K562 (cell line): ENCODE data around the gene MRPL38. TPM values are rescaled to one million over a fixed set of nuclear protein-coding genes. Genes with fewer than 3 reads are reported as not detected.

ENCODE experiments used
- ELF1 ChIP-seq: fragments of 200-800 bp; sonication (Bioruptor generic); IDR thresholded peaks from 2 replicates; pipeline ENCODE4 v1.6.1; 2016; ENCODE audit warnings: missing genetic modification characterization, missing compliant biosample characterization
- HSF4 ChIP-seq: fragments of 250-450 bp; sonication (Bioruptor Pico); IDR thresholded peaks from 2 replicates; pipeline ENCODE4 v2.1.2; 2022; ENCODE audit warnings: mild to moderate bottlenecking, moderate library complexity, borderline replicate concordance
- KHSRP ChIP-seq: fragments of 450-650 bp; IDR thresholded peaks from 2 replicates; pipeline ENCODE4 v1.6.1; 2017
- MXI1 ChIP-seq: IDR thresholded peaks from 2 replicates; pipeline ENCODE4 v1.6.1; 2011; ENCODE audit warnings: low read depth, mild to moderate bottlenecking, improper control_type of control experiment, low read length
- ZBTB17 ChIP-seq: fragments of 450-650 bp; formaldehyde crosslinking; IDR thresholded peaks from 2 replicates; pipeline ENCODE4 v1.4.0; 2020; ENCODE audit warnings: mild to moderate bottlenecking
- ZNF175 ChIP-seq: fragments of 200-800 bp; sonication (Bioruptor generic); IDR thresholded peaks from 2 replicates; pipeline ENCODE4 v1.6.1; 2016; ENCODE audit warnings: low read depth, mild to moderate bottlenecking, missing genetic modification characterization, missing compliant biosample characterization
- polyA plus RNA-seq, 8 experiments: library from polyadenylated mRNA; depleted of rRNA in 4 of 8; stranded (reverse) in 5 of 8; unstranded in 3 of 8; fragments of >200 nt; fragmentation: Nextera tagmentation in 2 of 8; fragmentation: Illumina TruSeq in 1 of 8; extraction: Ambion mirVana in 2 of 8; extraction: Trizol in 1 of 8; gene quantifications; 2 replicates each; pipeline versions ENCODE4 v1.2.1 to v1.2.3, GENCODE V29; 2011 to 2014; ENCODE audit warnings: inconsistent platforms in 1 of 8, missing spikeins in 1 of 8
- total RNA-seq, 7 experiments: library from RNA; depleted of rRNA in 6 of 7; stranded (reverse); fragments of >200 nt in 6 of 7; fragmentation: Illumina TruSeq in 2 of 7; extraction: Trizol in 2 of 7; gene quantifications; 2 replicates each; pipeline versions ENCODE4 v1.2.1 to v1.2.3, GENCODE V29; 2011 to 2021; ENCODE audit warnings: low replicate concordance in 1 of 7
- TF ChIP-seq, protein P1 (sequence below): sonication (generic); formaldehyde crosslinking; IDR thresholded peaks from 2 replicates; pipeline ENCODE4 v1.8.0; 2022; ENCODE audit warnings: mild to moderate bottlenecking, missing genetic modification reagents
- TF ChIP-seq, protein P2 (sequence below): sonication (generic); formaldehyde crosslinking; IDR thresholded peaks from 2 replicates; pipeline ENCODE4 v1.8.1; 2023; ENCODE audit warnings: mild to moderate bottlenecking, missing genetic modification reagents
- TF ChIP-seq, protein P3 (sequence below): fragments of 200-400 bp; formaldehyde crosslinking; IDR thresholded peaks from 2 replicates; pipeline ENCODE4 v1.6.1; 2017; ENCODE audit warnings: mild to moderate bottlenecking, low read depth, low read length, moderate library complexity

MRPL38 gene
- total and polyA plus RNA-seq, 9 of the 15 experiments (the other 6 are each of a cell fraction or from before 2014, with no cell fraction given) = 4.5 to 154 (median 48.5) TPM

DNA sequence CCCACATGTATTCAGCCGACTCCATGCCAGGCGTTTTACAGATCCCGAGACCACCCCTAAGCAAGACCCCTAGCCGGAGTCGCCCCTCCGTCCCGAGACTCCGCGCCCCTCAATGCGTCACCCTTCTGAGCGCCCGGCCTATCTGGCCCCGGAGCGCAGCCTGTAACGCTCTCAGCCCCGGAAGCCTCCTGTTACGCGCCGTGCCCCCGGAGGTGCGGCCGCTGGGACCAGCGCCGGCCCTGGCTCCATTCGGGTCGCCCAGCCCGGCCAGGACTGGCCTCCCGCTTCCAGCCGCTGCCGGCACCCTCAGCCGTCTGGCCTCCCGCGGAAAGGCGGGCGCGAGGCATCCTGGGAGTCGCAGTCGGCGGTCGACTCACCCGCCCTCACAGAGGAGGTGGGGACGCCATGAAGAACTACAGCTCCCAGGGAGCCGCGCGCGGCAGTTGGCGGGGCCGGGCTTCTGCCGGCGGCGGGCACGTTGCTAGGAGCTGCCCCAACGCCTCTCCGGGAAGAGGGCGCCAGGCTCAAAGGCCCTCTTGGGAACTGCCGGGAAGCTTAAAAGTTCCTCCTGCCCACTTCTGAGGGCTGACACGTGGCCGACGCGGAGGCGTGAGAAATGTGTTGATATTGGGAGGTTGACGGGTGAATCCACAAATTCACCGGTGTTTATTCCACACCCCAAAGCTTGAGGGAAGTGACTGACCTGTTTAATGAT is 36.2 kb upstream of the MRPL38 start, which contains the start of gene FBF1 (continued):
- TF ChIP-seq, protein P1, sequence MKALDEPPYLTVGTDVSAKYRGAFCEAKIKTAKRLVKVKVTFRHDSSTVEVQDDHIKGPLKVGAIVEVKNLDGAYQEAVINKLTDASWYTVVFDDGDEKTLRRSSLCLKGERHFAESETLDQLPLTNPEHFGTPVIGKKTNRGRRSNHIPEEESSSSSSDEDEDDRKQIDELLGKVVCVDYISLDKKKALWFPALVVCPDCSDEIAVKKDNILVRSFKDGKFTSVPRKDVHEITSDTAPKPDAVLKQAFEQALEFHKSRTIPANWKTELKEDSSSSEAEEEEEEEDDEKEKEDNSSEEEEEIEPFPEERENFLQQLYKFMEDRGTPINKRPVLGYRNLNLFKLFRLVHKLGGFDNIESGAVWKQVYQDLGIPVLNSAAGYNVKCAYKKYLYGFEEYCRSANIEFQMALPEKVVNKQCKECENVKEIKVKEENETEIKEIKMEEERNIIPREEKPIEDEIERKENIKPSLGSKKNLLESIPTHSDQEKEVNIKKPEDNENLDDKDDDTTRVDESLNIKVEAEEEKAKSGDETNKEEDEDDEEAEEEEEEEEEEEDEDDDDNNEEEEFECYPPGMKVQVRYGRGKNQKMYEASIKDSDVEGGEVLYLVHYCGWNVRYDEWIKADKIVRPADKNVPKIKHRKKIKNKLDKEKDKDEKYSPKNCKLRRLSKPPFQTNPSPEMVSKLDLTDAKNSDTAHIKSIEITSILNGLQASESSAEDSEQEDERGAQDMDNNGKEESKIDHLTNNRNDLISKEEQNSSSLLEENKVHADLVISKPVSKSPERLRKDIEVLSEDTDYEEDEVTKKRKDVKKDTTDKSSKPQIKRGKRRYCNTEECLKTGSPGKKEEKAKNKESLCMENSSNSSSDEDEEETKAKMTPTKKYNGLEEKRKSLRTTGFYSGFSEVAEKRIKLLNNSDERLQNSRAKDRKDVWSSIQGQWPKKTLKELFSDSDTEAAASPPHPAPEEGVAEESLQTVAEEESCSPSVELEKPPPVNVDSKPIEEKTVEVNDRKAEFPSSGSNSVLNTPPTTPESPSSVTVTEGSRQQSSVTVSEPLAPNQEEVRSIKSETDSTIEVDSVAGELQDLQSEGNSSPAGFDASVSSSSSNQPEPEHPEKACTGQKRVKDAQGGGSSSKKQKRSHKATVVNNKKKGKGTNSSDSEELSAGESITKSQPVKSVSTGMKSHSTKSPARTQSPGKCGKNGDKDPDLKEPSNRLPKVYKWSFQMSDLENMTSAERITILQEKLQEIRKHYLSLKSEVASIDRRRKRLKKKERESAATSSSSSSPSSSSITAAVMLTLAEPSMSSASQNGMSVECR (CRISPR knock-in tag) = peak; percentile 93
- no peak for TF ChIP-seq HSF4
- TF ChIP-seq ZBTB17 (CRISPR knock-in tag) = peak; percentile 93
- 0 out of 2 replicates have a peak, but pooled peaks have one; percentile 21 for TF ChIP-seq ELF1
- peak; percentile 83; the same call in 1 of the 2 replicates for TF ChIP-seq MXI1
- TF ChIP-seq, protein P2, sequence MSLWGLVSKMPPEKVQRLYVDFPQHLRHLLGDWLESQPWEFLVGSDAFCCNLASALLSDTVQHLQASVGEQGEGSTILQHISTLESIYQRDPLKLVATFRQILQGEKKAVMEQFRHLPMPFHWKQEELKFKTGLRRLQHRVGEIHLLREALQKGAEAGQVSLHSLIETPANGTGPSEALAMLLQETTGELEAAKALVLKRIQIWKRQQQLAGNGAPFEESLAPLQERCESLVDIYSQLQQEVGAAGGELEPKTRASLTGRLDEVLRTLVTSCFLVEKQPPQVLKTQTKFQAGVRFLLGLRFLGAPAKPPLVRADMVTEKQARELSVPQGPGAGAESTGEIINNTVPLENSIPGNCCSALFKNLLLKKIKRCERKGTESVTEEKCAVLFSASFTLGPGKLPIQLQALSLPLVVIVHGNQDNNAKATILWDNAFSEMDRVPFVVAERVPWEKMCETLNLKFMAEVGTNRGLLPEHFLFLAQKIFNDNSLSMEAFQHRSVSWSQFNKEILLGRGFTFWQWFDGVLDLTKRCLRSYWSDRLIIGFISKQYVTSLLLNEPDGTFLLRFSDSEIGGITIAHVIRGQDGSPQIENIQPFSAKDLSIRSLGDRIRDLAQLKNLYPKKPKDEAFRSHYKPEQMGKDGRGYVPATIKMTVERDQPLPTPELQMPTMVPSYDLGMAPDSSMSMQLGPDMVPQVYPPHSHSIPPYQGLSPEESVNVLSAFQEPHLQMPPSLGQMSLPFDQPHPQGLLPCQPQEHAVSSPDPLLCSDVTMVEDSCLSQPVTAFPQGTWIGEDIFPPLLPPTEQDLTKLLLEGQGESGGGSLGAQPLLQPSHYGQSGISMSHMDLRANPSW (CRISPR knock-in tag) = 0 out of 2 replicates have a peak, but pooled peaks have one; percentile 94
- 0 out of 2 replicates have a peak, but pooled peaks have one; percentile 47 for TF ChIP-seq ZNF175
- TF ChIP-seq, protein P3, sequence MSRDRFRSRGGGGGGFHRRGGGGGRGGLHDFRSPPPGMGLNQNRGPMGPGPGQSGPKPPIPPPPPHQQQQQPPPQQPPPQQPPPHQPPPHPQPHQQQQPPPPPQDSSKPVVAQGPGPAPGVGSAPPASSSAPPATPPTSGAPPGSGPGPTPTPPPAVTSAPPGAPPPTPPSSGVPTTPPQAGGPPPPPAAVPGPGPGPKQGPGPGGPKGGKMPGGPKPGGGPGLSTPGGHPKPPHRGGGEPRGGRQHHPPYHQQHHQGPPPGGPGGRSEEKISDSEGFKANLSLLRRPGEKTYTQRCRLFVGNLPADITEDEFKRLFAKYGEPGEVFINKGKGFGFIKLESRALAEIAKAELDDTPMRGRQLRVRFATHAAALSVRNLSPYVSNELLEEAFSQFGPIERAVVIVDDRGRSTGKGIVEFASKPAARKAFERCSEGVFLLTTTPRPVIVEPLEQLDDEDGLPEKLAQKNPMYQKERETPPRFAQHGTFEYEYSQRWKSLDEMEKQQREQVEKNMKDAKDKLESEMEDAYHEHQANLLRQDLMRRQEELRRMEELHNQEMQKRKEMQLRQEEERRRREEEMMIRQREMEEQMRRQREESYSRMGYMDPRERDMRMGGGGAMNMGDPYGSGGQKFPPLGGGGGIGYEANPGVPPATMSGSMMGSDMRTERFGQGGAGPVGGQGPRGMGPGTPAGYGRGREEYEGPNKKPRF = no peak
- TF ChIP-seq KHSRP = no peak
